ENCODE results near the gene HES2. TPM values are rescaled to one million over a fixed set of nuclear protein-coding genes. Genes with fewer than 3 reads are reported as not detected.
"Not testable (repeated sequence)": the region's sequence is repeated elsewhere in the genome, so short reads cannot be mapped to it uniquely, and the experiment has no call there.

Gene HES2
- total and polyA plus RNA-seq, 12 donors = 0.22 to 0.25 TPM; not detected in 10

DNA sequence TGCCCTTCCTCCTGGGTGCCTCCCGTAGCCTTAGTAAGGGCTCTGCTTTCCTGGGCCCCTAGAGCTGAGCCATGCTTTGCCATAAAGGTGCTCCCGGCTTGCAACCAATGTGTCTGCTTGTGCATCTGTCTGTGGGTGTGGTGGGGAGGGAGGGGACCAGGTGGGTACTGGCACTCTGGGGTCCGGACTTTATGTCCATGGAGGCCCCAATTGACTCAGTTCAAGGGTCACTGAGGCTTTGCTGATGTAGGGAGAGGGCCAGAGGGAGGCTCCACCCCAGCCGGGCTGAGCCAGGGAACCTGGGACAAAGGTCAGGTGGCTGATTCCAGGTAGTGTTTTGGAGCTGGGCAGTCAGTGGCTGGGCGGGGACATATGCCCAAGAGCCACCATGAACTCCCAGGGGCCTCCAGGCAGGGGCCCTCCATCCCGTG, 31.2 kb upstream of the HES2 start:
- no peak for ATAC-seq

DNA sequence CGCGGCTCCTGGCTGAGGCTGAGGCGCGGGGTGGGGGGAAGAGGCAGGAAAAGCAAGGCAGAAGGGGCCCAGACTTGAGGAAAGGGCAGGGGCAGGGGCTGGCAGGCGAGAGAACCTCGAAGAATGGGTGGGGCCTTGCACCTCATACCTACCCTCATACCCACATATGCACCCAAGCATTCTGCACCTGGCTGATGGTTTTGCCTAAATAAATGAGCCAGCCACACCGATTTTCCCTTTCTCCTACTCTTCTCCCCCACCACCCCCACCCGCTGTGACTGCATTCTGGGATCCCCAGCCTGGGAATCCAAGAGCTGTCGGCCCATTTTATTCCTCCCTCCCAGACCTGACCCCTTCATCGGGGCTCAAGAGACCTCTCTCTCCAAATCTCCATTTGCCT, 30.8 kb upstream of the HES2 start:
- WGBS, 2 donors = 34 to 52% methylated on average over 10 of the region's 10 CpGs
- intact Hi-C loops (cut with DNase I); H3K36me3 ChIP-seq; H3K27ac ChIP-seq; H3K9me3 ChIP-seq; DNase-seq; H3K4me3 ChIP-seq; ATAC-seq: not testable (repeated sequence)
- peaks cover 3 to 31% (median 11%) of the 10 kb centered on the region in 9 donors for H3K4me1 ChIP-seq
- H3K27me3 ChIP-seq = peaks cover 41 to 99% (median 94%) of the 10 kb centered on the region in 7 donors

More for the DNA sequence above, 31.2 kb upstream of the HES2 start:
- Histone ChIP-seq H3K36me3 (no peaks in the 10 kb centered on the region), H3K27me3 (peaks cover 41 to 100% (median 97%) of the 10 kb centered on the region in 7 donors), H3K9me3 (no peaks in the 10 kb centered on the region), H3K4me1 (peaks cover 3 to 33% (median 11%) of the 10 kb centered on the region in 9 donors), H3K4me3 (no peak overlapping the region), H3K27ac (no peak overlapping the region)
- intact Hi-C loops (cut with DNase I) = no loop called here
- DNase-seq = no peak
- TF ChIP-seq, protein P1, sequence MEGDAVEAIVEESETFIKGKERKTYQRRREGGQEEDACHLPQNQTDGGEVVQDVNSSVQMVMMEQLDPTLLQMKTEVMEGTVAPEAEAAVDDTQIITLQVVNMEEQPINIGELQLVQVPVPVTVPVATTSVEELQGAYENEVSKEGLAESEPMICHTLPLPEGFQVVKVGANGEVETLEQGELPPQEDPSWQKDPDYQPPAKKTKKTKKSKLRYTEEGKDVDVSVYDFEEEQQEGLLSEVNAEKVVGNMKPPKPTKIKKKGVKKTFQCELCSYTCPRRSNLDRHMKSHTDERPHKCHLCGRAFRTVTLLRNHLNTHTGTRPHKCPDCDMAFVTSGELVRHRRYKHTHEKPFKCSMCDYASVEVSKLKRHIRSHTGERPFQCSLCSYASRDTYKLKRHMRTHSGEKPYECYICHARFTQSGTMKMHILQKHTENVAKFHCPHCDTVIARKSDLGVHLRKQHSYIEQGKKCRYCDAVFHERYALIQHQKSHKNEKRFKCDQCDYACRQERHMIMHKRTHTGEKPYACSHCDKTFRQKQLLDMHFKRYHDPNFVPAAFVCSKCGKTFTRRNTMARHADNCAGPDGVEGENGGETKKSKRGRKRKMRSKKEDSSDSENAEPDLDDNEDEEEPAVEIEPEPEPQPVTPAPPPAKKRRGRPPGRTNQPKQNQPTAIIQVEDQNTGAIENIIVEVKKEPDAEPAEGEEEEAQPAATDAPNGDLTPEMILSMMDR (IDR thresholded peaks at IDR 0.05) = no peak
- 70 to 74% methylated on average over 6 of the region's 6 CpGs for WGBS, 2 donors

DNA sequence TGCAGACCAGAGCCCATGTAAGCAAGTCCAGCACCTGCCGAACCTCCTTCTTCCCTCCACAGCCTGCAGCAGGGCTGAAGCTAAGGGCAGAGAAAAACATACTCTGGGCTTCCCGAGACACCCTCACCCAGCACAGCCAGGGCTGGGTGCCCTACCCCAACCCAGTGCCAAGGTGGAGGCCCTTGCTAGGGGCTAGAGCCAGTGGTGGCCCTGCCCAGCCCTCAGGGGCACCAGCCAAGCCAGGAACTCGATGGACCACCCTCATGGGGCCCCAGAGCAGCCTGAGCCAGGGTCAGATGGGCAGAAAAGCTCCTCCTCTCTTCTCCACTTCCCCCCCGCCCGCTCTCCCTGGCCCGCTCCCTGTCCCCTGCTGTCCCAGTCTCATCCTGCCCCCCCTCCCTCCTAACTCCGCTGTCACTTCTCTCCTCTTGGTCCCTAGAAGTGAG, 30.3 kb upstream of the HES2 start:
- Histone ChIP-seq H3K4me3 (no peak overlapping the region), H3K4me1 (peaks cover 3 to 29% (median 11%) of the 10 kb centered on the region in 9 donors), H3K36me3 (no peaks in the 10 kb centered on the region), H3K27me3 (peaks cover 38 to 99% (median 94%) of the 10 kb centered on the region in 7 donors), H3K27ac (no peak overlapping the region), H3K9me3 (no peaks in the 10 kb centered on the region)
- TF ChIP-seq, protein P1 (IDR thresholded peaks at IDR 0.05) = no peak
- intact Hi-C loops (cut with DNase I) = no loop called here
- no peak for DNase-seq
- no peak for ATAC-seq
- 29 to 33% methylated on average over 7 of the region's 7 CpGs for WGBS, 2 donors

DNA sequence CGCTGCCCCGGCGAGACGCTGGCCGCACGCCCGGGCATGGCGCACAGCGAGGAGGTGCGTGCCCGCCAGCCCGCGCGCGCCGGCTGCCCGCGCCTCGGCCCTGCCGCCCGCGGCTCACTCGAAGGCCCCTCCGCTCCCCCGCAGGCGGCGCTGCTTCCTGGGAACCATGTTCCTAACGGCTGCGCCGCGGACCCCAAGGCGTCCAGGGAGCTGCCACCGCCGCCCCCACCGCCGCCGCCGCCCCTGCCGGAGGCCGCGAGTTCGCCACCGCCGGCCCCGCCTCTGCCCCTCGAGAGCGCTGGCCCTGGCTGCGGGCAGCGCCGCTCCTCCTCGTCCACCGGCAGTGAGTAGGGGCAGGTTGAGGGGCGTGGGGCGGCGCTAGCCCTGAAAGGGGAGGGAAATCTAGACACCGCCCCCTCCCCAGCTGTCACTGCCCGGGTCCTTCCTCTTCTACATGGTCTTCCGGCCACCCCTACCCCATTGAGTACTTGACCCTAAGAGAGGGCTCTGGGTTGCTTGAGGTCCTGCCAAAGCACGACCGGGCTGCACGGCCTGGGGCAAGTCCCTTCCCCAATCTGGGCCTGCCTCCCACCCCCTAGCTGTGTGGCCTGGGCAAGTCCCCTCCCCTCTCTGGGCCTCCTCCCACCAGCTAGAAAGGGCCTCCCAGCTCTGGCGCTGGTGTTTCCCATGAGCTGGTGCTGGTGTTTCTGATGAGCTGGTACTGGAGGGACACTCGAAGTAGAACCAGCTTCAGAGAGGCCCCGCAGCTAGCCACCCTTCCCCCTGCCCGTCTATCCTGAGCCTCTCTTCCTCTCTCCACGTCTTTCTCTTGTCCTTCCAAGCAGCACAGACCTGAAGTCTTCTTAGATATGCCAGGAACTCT, 29.3 kb upstream of the HES2 start:
- Histone ChIP-seq H3K9me3 (no peaks in the 10 kb centered on the region), H3K4me3 (peak overlapping the region in 1 of 10 donors; percentile 13), H3K4me1 (peaks cover 0 to 22% (median 11%) of the 10 kb centered on the region in 9 donors), H3K27ac (no peak overlapping the region), H3K27me3 (peaks cover 28 to 97% (median 84%) of the 10 kb centered on the region in 7 donors), H3K36me3 (no peaks in the 10 kb centered on the region)
- intact Hi-C loops (cut with DNase I) = no loop called here
- no peak for DNase-seq
- WGBS, 2 donors = 5 to 7% methylated on average over 34 to 65 of the region's 66 CpGs
- TF ChIP-seq, protein P1 (IDR thresholded peaks at IDR 0.05) = peak in 2 of 9 donors; percentile 13 to 25
- peak in 1 of 8 donors; percentile 40 for ATAC-seq
